Dermis microvascular lymphatic vessel endothelial cell (primary cell): ENCODE results near the gene OR2J3. TPM values are rescaled to one million over a fixed set of nuclear protein-coding genes. Genes with fewer than 3 reads are reported as not detected.
"Not testable (repeated sequence)": the region's sequence is repeated elsewhere in the genome, so short reads cannot be mapped to it uniquely, and the experiment has no call there.

ENCODE experiments used
- DNase-seq, 2 donors: peaks; one replicate each; pipeline versions ENCODE4 v3.0.0 to v3.0.0-alpha.2; 2010; ENCODE audit warnings: low read depth in 2 of 2
- total RNA-seq: library from RNA; depleted of rRNA; stranded (reverse); fragments of >200 nt; gene quantifications from 2 replicates; pipeline ENCODE4 v1.2.1, GENCODE V29; 2014

The OR2J3 gene
- not detected in 2 replicates for total RNA-seq

DNA sequence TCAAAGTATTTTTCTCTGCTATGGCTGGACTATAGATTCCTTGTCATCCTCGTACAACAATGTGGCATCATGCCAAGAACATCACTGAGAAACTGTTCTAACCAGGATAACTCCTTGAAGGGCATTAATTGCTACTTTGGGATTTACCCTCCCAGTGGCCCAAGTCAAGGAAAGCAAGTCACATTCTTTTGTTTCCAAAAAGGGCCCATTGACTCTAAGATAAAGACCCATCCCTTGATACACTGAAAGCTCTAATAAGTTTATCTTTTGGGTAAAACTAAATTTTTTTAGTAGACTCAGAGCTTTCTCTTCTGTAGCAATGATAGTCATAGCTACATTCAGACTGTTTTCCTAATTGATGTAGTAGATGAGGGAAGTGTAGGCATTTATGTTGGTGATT is at the start of gene OR2J3:
Gene OR2J3, plus strand, starts transcription at position 301 of the 400 bp plus-strand sequence. CDS start 3,833 bp downstream, outside the sequence.
- no peak for DNase-seq

DNA sequence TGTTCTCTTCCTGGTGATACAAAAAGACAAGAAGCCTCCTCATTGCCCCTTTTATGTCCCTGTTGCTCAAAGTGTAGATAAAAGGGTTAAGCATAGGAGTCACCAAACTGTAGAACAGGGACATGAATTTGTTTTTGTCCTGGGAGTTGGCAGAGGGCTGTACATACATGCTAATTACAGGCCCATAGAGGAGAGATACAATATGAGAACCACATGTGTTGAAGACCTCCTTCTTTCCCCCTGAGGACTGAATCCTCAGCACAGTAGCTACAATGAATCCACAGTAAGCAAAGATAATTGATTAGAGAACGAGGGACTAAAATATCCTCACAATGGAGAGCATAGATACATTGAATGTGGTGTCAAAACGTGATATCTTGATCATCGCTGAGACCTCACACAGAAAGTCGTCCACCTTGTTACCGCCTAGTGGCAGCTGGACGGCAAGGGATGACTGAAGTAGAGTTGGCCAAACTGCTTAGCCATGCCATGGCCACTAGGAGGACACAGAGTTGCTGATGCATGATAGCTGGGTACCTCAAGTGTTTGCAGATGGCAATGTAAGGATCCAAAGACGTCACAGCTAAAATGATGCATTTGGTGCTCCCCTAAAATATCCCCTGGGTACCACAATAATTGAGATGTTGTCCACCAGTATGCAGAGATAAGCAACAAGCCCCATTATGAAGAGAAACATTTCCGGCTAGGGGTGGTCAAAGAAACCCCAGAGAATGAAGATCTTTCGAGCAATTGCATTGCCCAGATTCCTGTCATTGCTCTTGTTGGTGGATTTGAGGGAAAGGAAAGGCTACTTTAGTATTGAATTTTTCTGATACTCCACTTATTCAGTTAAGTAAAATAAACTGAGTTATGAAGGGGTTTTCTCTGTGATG is 35.8 kb upstream of the OR2J3 start:
- peak; percentile 2 to 26 for DNase-seq

DNA sequence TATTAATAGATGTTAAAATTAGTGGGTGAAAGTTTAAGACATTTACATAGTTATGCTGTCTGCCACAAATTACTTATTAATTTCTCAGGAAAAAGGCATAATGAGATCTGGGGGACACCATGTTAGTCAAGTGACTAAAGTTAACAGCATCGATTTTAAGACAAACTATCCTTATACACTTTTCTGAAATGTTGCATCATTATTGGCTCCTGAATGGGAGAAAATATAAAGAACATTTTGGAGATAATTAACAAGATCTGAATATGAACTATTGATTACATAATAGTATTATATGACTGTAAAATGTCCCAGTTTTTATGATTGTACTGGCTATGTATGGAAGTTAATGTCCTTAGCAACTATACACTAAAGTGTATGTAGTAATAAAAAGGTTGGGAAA is 28.7 kb upstream of the OR2J3 start:
- no peak for DNase-seq

DNA sequence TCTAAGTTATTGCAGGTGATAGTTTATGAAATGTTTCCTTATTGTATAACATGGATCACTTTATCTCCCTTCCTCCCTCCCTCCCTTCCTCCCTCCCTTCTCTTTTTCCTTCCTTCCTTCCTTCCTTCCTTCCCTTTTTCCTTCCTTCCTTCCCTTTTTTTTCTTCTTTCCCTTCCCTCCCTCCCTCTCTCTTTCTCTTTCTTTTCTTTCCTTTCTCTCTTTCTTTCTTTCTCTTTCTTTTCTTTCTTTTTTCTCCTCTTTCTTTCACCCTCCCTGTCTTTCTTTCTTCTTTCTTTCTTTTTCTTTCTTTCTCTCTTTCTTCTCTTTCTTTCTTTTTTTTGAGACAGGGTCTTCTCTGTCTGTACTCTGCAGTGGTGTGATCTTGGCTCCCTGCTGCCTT is 26.5 kb upstream of the OR2J3 start:
- DNase-seq: no peak

DNA sequence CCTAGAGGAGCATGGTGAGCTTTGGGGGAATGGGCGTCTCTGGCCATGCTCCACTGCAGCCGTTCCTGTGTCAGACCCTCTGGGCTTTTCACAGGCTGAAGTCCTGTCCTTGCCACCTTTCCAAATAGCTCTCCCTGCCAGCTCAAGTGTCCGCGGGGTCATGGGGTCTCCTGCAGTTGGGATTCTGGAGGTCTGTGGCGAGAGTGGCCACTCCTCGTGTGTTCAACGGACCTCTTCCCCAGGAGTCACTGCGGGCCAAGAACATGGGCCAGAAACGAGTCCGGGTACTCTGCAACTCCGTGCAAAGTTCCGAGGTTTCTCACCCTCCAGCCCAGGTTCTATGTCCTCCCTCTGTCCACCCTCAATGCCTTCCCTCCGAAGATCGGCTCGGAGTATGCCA is 25.4 kb upstream of the OR2J3 start:
- DNase-seq: no peak

DNA sequence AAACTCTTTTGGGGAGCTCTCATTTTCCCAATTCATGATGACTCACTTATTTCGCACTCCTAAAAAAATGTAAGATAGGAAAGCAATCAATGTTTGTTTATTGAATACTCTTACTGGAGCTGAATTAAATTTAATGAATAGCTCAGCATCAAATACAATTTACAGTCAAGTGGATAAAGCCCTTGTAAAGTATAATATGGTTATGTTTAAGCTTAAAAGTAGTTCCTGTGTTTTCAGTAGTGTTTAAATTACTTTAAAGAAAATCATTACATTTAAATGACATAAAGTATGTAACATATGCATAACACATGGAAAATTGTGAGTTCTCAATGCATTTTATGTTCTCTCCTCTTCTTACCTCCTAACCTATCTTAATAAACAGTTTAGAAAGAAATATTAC is 20.6 kb upstream of the OR2J3 start, which contains the start of gene OR2B3:
Gene OR2B3, minus strand, starts transcription at position 101 of the 400 bp plus-strand sequence. Its CDS starts 65 bp downstream, at position 36.
- DNase-seq: no peak

DNA sequence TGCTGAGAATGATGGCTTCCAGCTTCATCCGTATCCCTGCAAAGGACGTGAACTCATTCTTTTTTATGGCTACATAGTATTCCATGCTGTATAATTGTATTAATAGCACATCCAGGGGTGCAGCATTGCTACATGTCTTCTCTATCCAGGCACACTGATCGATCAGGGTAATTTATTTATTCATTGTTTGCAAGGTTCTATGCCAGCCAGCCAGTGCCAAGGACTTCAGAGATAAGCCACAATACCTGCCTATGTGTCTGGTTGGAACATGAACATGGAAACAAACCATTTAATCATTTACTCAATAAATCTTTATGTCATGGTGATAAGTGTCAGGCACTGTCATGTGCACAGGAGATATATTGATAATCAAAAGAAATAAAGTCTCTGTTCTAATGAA is 14.9 kb upstream of the OR2J3 start:
- DNase-seq: no peak

DNA sequence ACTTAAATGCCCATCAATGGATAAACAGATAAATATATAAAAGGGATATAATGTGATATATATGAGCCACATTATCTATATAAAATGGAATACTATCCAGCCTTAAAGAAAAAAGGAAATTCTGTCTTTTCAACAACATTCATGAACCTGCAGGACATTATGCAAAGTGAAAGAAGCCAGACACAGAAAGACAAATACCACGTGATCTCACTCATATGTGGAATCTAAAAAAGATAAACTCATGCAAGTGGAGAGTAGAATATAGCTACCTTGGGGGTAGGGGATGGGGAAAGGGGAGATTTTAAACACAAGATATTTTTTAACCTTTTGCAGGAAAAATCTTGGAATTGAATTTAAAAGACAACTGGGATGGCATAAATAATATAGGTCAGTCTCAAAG is 10.1 kb upstream of the OR2J3 start:
- no peak for DNase-seq

DNA sequence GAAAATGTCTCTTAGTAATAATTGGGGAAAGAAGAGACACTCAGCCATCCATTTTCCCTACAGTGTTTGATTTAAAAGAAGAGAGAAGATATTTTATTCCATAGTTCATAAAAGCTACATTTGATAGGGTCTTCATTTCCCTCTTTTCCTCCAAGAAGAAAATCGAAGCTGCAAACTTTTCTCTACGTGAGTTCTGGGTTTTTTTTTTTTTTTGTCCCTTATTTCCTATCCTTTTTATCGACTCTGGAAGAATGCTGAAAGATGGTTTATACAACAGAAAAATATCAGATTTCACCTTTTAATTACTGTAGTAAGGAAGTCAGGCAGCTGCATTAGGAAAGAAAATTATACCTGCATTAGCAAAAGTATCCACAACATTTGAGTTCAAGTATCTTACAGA is 8.7 kb upstream of the OR2J3 start, which contains the start of gene OR2J1:
Gene OR2J1, plus strand, starts transcription at position 301 of the 400 bp plus-strand sequence. CDS start 1,453 bp downstream, outside the sequence.
- no peak for DNase-seq

DNA sequence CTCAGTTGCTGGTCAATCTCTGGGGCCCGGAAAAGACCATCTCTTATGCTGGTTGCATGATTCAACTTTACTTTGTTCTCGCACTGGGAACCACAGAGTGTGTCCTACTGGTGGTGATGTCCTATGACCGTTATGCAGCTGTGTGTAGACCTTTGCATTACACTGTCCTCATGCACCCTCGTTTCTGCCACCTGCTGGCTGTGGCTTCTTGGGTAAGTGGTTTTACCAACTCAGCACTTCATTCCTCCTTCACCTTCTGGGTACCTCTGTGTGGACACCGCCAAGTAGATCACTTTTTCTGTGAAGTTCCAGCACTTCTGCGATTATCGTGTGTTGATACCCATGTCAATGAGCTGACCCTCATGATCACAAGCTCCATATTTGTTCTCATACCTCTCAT is 4.3 kb downstream of the OR2J3 start:
- no peak for DNase-seq

DNA sequence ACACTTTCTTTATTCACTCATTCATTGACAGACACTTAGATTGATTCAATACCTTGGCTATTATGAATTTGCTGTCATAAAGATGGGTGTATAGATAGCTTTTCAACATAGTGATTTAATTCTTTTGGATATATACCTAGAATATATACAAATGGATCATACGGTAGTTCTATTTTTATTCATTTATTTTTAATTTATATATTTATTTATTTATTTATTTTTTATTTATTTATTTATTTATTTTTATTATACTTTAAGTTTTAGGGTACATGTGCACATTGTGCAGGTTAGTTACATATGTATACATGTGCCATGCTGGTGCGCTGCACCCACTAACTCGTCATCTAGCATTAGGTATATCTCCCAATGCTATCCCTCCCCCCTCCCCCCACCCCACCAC is 7.1 kb downstream of the OR2J3 start:
- DNase-seq: not testable (repeated sequence)

DNA sequence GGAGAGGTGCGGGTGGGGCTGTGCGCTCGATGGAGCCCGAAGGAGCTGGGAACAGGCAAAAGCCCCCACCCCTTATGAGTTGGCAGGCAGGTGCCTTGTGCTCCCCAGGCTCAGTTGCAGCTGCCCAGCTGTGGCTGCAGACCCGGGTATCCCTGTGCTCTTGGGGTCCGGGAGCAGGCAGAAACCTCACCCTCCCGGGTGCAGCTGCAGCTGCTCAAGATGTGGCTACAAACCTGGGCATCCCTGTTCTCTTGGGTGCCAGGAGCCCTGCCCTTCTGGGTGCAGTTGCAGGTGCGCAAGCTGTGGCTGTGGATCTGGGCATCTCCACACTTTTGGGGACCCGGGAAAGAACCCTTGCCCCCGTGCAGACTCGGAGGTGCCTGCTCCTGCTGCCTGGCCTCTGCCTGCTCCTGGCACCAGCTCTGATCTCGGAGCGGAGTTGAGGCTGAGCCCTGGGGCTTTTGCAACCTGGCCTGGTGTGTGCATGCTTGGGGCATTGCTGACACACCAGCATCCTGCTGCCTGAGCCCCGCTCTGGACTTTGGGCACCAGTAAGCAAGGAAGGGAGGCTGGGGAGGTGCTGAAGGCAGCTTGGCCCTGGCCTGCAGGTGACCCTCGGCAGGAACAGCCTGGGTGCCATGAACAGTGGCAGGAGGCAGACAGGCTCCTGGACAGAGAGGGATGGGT is 21.6 kb downstream of the OR2J3 start:
- DNase-seq: no peak

DNA sequence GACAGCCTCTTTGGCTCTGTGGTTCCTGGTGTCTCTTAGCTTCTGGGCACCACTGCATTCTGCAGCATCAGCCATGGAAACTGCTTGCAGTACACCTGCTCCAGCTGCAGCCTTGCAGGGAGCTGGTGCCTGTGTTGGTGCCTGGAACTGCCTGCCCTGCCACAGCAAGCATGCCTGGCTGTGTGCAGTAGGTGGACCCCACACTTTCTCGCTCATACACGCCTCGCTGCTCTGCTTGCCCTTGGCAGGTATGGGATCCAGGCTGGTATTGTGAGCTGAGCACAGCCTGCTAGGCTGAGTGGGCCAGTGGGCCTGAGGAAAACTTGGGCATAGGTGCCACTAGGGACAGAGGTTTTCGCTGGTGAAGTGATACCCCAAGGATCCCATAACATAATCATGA is 22.8 kb downstream of the OR2J3 start:
- no peak for DNase-seq

DNA sequence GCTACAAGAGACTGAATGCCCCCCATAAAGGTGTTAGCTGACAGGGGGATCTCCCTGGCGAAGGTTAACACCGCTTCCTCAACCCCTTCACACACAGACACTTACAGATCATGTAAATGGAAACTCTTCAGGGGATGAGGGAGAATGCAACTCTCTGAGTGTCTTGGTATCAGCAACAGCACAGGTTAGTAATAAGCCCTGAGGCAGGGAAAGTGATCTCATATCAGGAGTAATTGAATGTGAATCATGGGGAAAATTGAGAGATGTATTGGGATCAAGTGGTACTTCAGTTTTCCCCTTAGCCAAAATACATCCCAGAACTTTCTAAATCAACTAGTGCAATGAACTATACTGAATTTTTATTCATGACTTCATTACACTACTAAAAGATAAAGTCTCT is 23.8 kb downstream of the OR2J3 start:
- DNase-seq: no peak

DNA sequence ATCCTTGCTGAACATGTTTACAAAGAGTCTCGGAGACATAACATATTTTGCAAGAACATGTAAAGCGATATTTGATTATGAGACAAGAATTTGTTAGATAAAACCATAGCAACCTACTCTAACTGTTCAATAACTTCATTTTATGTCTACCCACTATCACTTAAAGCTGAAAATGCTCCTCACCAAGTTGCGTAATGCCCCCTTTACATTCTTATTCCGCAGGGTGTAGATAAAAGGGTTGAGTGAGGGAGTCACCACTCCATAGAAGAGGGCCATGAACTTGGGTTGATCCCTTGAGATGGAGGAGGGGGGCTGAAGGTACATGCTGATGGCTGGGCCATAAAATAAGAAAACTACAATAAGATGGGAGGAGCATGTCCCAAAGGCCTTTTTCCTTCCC is 29.9 kb downstream of the OR2J3 start:
- DNase-seq: no peak

DNA sequence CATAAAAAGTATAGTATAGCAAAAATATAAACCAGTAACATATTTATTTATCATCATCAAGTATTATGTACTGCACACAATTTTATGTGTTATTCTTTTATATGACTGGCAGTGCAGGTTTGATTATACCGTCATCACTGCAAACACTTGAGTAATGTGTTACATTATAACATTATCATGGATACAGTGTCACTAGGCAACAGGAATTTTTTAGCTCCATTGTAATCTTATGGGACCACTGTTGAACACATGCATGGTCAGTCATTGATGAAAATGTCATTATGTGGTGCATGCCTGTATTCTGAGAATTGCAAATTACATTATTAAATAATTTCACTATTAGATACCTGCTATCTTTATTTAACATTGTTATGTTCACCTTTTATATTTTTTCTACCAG is 33.7 kb downstream of the OR2J3 start:
- no peak for DNase-seq

DNA sequence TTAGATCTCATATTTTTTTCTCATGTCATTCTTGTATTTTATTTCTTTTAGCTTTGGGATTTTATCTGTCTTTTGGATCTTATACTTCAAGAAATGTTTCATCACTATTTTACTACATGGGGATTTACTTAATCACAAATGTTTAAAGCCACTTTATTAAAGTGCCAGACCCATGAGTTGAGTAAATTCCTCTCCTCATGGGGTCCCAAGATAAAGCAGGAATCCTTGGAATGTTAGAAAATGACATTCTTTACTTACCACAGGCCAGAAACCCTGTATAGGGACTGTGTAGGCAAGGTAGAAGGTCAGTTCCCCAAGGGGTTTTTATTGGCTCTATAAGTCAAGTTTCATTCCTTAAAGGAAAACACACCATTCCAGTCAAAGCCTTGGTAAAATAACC is 34.5 kb downstream of the OR2J3 start:
- DNase-seq: no peak

DNA sequence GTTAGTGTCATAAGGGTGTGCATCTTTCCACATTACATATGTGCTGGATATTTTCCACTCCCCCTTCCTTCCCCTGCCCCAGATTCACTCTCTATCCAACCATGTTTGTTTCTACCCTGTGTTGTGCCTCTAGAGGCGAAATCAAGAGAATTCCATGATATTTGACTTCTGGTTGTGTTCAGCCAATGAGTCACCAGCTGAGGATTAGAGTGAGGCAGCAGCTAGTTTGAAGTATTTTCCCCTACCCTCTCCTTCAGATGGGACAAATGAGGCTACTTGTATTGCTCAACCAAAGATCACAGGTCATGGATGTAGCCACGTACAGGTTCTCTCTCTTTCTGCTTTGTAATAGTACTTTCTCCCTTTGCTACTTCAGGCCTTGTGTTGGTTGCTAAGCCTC is 38.3 kb downstream of the OR2J3 start:
- no peak for DNase-seq

DNA sequence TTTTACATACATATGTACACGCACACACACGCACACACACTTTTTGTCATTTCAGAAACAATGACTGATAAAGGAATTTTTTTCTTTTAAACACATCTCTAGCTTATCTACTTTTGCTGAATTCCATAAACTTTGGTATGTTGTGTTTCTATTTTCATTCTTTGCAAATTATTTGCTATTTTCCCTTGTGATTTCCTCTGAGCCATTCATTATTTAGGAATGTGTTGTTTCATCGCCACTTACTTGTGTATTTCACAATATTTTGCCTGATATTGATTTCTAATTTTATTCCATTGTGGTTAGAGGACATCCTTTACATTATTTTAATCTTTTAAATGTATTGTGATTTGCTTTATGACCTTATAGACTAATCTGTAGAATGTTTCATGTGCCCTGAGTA is 39.2 kb downstream of the OR2J3 start:
- no peak for DNase-seq

DNA sequence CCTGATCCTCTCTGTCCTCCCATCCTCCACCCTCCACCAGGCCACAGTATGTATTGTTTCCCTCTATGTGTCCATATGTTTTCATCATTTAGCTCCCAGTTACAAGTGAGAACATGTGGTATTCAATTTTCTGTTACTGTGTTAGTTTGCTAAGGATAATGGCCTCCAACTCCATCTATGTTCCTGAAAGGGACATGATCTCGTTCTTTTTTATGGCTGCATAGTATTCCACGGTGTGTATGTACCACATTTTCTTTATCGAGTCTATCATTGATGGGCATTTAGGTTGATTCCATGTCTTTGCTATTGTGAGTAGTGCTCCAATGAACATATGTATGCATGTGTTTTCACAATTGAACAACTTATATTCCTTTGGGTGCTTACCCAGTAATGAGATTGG is 41.6 kb downstream of the OR2J3 start:
- DNase-seq: not testable (repeated sequence)

DNA sequence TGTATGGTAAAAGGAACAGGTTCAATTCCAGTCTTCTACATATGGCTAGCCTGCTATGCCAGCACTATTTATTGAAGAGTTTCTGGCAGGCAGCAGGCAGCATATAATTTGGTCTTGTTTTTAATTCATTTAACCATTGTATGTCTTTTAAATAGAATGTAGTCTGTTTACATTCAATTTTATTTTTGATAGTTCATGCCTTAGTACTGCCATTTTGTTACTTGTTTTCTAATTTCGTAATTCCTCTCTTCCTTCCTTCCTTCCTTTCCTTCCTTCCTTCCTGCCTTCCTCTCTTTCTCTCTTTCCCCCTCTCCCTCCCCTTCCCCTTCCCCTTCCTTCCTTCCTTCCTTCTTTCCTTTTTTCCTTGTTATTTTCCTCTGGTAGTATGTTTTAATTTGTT is 45.2 kb downstream of the OR2J3 start:
- no peak for DNase-seq

DNA sequence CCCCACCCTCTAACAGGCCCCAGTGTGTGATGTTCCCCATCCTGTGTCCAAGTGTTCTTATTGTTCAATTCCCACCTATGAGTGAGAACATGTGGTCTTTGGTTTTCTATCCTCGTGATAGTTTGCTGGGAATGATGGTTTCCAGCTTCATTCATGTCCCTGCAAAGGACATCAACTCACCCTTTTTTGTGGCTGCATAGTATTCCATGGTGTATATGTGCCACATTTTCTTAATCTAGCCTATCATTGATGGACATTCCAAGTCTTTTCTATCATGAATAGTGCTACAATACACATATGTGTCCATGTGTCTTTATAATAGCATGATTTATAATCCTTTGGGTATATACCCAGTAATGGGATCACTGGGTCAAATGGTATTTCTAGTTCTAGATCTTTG is 47.3 kb downstream of the OR2J3 start:
- DNase-seq: not testable (repeated sequence)

DNA sequence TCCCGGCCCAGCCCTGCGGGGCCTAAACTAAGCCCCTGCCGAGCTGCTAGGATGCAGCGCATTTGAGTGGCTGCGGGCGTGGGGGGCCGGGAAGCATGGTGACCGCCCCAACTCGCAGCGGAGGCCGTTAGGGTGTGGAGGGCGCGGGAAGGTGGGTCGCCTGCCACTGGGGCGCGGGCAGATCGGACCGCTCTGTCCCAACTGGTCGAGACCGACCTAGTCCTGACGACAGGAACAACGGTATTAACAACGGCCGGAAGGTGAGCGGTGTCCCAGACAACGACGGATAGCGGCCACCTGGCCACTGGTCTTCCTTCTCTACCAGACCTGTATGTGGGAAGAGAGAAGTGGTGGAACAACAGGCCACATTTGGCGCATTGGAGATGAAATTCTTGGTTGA is 52.1 kb downstream of the OR2J3 start:
- DNase-seq: not testable (repeated sequence)
